Nephron (organoid): ENCODE data around the gene R3HDML.

ENCODE experiments used
- H3K27ac Mint-ChIP-seq, 3 experiments: 2 replicates each; pipeline ENCODE4 v1.8.0; 2020; ENCODE audit warnings: mixed read lengths in 3 of 3, mild to moderate bottlenecking in 2 of 3, moderate library complexity in 1 of 3
- H3K27me3 Mint-ChIP-seq: 2 replicates; pipeline ENCODE4 v1.8.0; 2021; ENCODE audit warnings: low read depth, mild to moderate bottlenecking, moderate library complexity, mixed read lengths
- H3K36me3 Mint-ChIP-seq: 2 replicates; pipeline ENCODE4 v1.8.0; 2020; ENCODE audit warnings: low read depth, mixed read lengths
- H3K4me1 Mint-ChIP-seq: 2 replicates; pipeline ENCODE4 v1.8.0; 2020; ENCODE audit warnings: mixed read lengths
- H3K4me3 Mint-ChIP-seq, 3 experiments: 2 replicates each; pipeline ENCODE4 v1.8.0; 2020; ENCODE audit warnings: mild to moderate bottlenecking in 3 of 3, mixed read lengths in 3 of 3, moderate library complexity in 2 of 3
- H3K9me3 Mint-ChIP-seq: 2 replicates; pipeline ENCODE4 v1.8.0; 2020; ENCODE audit warnings: mixed read lengths
- CTCF ChIP-seq, 3 experiments: fragments of 200-600 bp; sonication (generic); IDR thresholded peaks; one replicate each; pipeline ENCODE4 v1.5.0; 2021; ENCODE audit warnings: antibody characterized with exemption in 3 of 3; ENCODE audit not compliant: unreplicated experiment in 3 of 3

R3HDML gene

GRCh38 chr20:44336725-44337380 is at the start of gene R3HDML:
TSS of gene R3HDML (plus strand) at chr20:44337043. CDS start at chr20:44337158, 115 bp downstream.
- TF ChIP-seq CTCF (IDR thresholded peaks at IDR 0.05; ENCODE audit: unreplicated experiment in 3 of 3) = no peak
- H3K27me3 Mint-ChIP-seq = peaks cover 11% of the 10 kb centered on the region
- peak within 1 kb of the TSS in 1 of 3 experiments; percentile 12 for H3K27ac Mint-ChIP-seq
- no peaks in the 10 kb centered on the region for H3K9me3 Mint-ChIP-seq
- H3K36me3 Mint-ChIP-seq = no peaks in the 10 kb centered on the region
- H3K4me3 Mint-ChIP-seq = no peak within 1 kb of the TSS
- peaks cover 11% of the 10 kb centered on the region for H3K4me1 Mint-ChIP-seq

GRCh38 chr20:44287272-44288097 is 49.4 kb upstream of the R3HDML start:
- Mint-ChIP-seq H3K27ac (no peak overlapping the region), H3K4me1 (no peaks in the 10 kb centered on the region), H3K4me3 (no peak overlapping the region), H3K9me3 (peaks cover 11% of the 10 kb centered on the region), H3K36me3 (peaks cover 10% of the 10 kb centered on the region), H3K27me3 (peaks cover 4% of the 10 kb centered on the region)
- TF ChIP-seq CTCF (IDR thresholded peaks at IDR 0.05; ENCODE audit: unreplicated experiment in 3 of 3) = no peak

- Mint-ChIP-seq H3K36me3 (peaks cover 10% of the 10 kb centered on the region), H3K27me3 (peaks cover 3% of the 10 kb centered on the region), H3K27ac (no peak overlapping the region), H3K9me3 (peaks cover 11% of the 10 kb centered on the region), H3K4me1 (no peaks in the 10 kb centered on the region), H3K4me3 (no peak overlapping the region)
- no peak for TF ChIP-seq CTCF (IDR thresholded peaks at IDR 0.05; ENCODE audit: unreplicated experiment in 3 of 3)
Observed at GRCh38 chr20:44288252-44288651, 48.6 kb upstream of the R3HDML start.

- H3K27me3 Mint-ChIP-seq = no peaks in the 10 kb centered on the region
- no peak overlapping the region for H3K27ac Mint-ChIP-seq
- H3K4me3 Mint-ChIP-seq = no peak overlapping the region
- H3K36me3 Mint-ChIP-seq = peaks cover 10% of the 10 kb centered on the region
- H3K4me1 Mint-ChIP-seq = no peaks in the 10 kb centered on the region
- no peak for TF ChIP-seq CTCF (IDR thresholded peaks at IDR 0.05; ENCODE audit: unreplicated experiment in 3 of 3)
- peaks cover 11% of the 10 kb centered on the region for H3K9me3 Mint-ChIP-seq
Observed at GRCh38 chr20:44291754-44292153, 45.1 kb upstream of the R3HDML start.

GRCh38 chr20:44296011-44296410 is 40.8 kb upstream of the R3HDML start:
- no peak for TF ChIP-seq CTCF (IDR thresholded peaks at IDR 0.05; ENCODE audit: unreplicated experiment in 3 of 3)
- Mint-ChIP-seq H3K27me3 (no peaks in the 10 kb centered on the region), H3K27ac (no peak overlapping the region), H3K36me3 (no peaks in the 10 kb centered on the region), H3K4me1 (peaks cover 3% of the 10 kb centered on the region), H3K9me3 (no peaks in the 10 kb centered on the region), H3K4me3 (no peak overlapping the region)
